Activated T-cell treated with anti-CD3 and anti-CD28 coated beads, Interleukin-2, amount 50 U/mL, for 72 hours (primary cell): ENCODE results near the gene PRTG. TPM values are rescaled to one million over a fixed set of nuclear protein-coding genes. Genes with fewer than 3 reads are reported as not detected.
"Not testable (repeated sequence)": the region's sequence is repeated elsewhere in the genome, so short reads cannot be mapped to it uniquely, and the experiment has no call there.

ENCODE experiments used
- ATAC-seq, 2 donors: fragments of 150-1000 bp; cut with Tn5 transposase; replicated peaks in 1 of 2; 2 replicates each; pipeline ENCODE4 v1.10.0; 2021; ENCODE audit warnings: moderate library complexity in 2 of 2, mild to moderate bottlenecking in 1 of 2
- DNase-seq, 2 donors: peaks; one replicate each; pipeline ENCODE4 v3.0.0; 2021 to 2022; ENCODE audit warnings: mixed read lengths in 1 of 2
- H3K27ac Mint-ChIP-seq: one replicate; pipeline ENCODE4 v1.8.0; 2022; ENCODE audit warnings: mild to moderate bottlenecking, moderate library complexity, mixed read lengths
- H3K27me3 Mint-ChIP-seq: one replicate; pipeline ENCODE4 v1.8.0; 2022; ENCODE audit warnings: low read depth, mixed read lengths
- H3K36me3 Mint-ChIP-seq, 2 donors: one replicate each; pipeline ENCODE4 v1.8.0; 2022; ENCODE audit warnings: mixed read lengths in 2 of 2, mild to moderate bottlenecking in 1 of 2; ENCODE audit not compliant: insufficient read depth in 2 of 2
- H3K4me1 Mint-ChIP-seq: one replicate; pipeline ENCODE4 v1.8.0; 2022; ENCODE audit warnings: low read depth, mixed read lengths
- H3K4me3 Mint-ChIP-seq, 2 donors: one replicate each; pipeline ENCODE4 v1.8.0; 2022; ENCODE audit warnings: mild to moderate bottlenecking in 2 of 2, mixed read lengths in 2 of 2, moderate library complexity in 2 of 2
- H3K9me3 Mint-ChIP-seq, 2 donors: one replicate each; pipeline ENCODE4 v1.8.0; 2022; ENCODE audit warnings: mixed read lengths in 2 of 2
- total RNA-seq, 2 donors: library from RNA; stranded (reverse); gene quantifications; one replicate each; pipeline ENCODE4 v1.2.3, GENCODE V29; 2022

Gene PRTG
- total RNA-seq, 2 donors from 2014 or later, result 0.25 TPM; not detected in 1

- no peaks in the 10 kb centered on the region for H3K4me1 Mint-ChIP-seq
- no peak for ATAC-seq
These were observed 2.5 kb downstream of the PRTG start for GRCh38 chr15:55740359-55740878.

GRCh38 chr15:55739641-55740040, 3.3 kb downstream of the PRTG start:
- H3K36me3 Mint-ChIP-seq, result no peaks in the 10 kb centered on the region
- H3K4me3 Mint-ChIP-seq, result no peak overlapping the region
- ATAC-seq (no peak), DNase-seq (no peak)
- no peaks in the 10 kb centered on the region for H3K4me1 Mint-ChIP-seq
- no peaks in the 10 kb centered on the region for H3K9me3 Mint-ChIP-seq
- peaks cover 29% of the 10 kb centered on the region for H3K27me3 Mint-ChIP-seq
- H3K27ac Mint-ChIP-seq, result no peak overlapping the region

More at GRCh38 chr15:55740359-55740878, 2.5 kb downstream of the PRTG start:
- Mint-ChIP-seq H3K4me3 (no peak overlapping the region), H3K9me3 (no peaks in the 10 kb centered on the region), H3K27ac (no peak overlapping the region), H3K36me3 (no peaks in the 10 kb centered on the region), H3K27me3 (peaks cover 33% of the 10 kb centered on the region)
- DNase-seq, result no peak

- no peak for DNase-seq
- H3K36me3 Mint-ChIP-seq, result no peaks in the 10 kb centered on the region
- no peaks in the 10 kb centered on the region for H3K4me1 Mint-ChIP-seq
- H3K4me3 Mint-ChIP-seq, result no peak overlapping the region
- H3K9me3 Mint-ChIP-seq, result no peaks in the 10 kb centered on the region
- H3K27me3 Mint-ChIP-seq, result peaks cover 23% of the 10 kb centered on the region
- ATAC-seq, result no peak
- H3K27ac Mint-ChIP-seq, result no peak overlapping the region
These were observed 4.2 kb downstream of the PRTG start for GRCh38 chr15:55738715-55739114.

- Mint-ChIP-seq H3K9me3 (no peaks in the 10 kb centered on the region), H3K36me3 (no peaks in the 10 kb centered on the region), H3K4me3 (no peak overlapping the region), H3K27me3 (peaks cover 22% of the 10 kb centered on the region), H3K4me1 (no peaks in the 10 kb centered on the region), H3K27ac (no peak overlapping the region)
- no peak for DNase-seq
- ATAC-seq, result no peak
These were observed 5.6 kb downstream of the PRTG start for GRCh38 chr15:55737373-55737772.

GRCh38 chr15:55736756-55737155, 6.2 kb downstream of the PRTG start:
- Mint-ChIP-seq H3K4me1 (no peaks in the 10 kb centered on the region), H3K27me3 (peaks cover 22% of the 10 kb centered on the region), H3K4me3 (no peak overlapping the region), H3K9me3 (no peaks in the 10 kb centered on the region), H3K27ac (no peak overlapping the region), H3K36me3 (no peaks in the 10 kb centered on the region)
- ATAC-seq (no peak), DNase-seq (no peak)

- H3K9me3 Mint-ChIP-seq, result no peaks in the 10 kb centered on the region
- no peak overlapping the region for H3K4me3 Mint-ChIP-seq
- H3K27ac Mint-ChIP-seq, result no peak overlapping the region
- ATAC-seq, result no peak
- no peak for DNase-seq
- H3K27me3 Mint-ChIP-seq, result peaks cover 22% of the 10 kb centered on the region
- H3K36me3 Mint-ChIP-seq, result no peaks in the 10 kb centered on the region
- H3K4me1 Mint-ChIP-seq, result no peaks in the 10 kb centered on the region
These were observed 8.3 kb downstream of the PRTG start for GRCh38 chr15:55734641-55735040.

- H3K27ac Mint-ChIP-seq, H3K9me3 Mint-ChIP-seq, H3K4me3 Mint-ChIP-seq, ATAC-seq, H3K36me3 Mint-ChIP-seq, DNase-seq, H3K4me1 Mint-ChIP-seq: not testable (repeated sequence)
- H3K27me3 Mint-ChIP-seq, result peaks cover 31% of the 10 kb centered on the region
These were observed 9.5 kb downstream of the PRTG start for GRCh38 chr15:55733461-55733860.

GRCh38 chr15:55721554-55722185, 21.3 kb downstream of the PRTG start:
- Mint-ChIP-seq H3K27ac (no peak overlapping the region), H3K27me3 (peaks cover 34% of the 10 kb centered on the region), H3K36me3 (peaks cover 4 to 8% of the 10 kb centered on the region in 2 donors), H3K9me3 (peaks cover 2% of the 10 kb centered on the region in 2 donors), H3K4me3 (no peak overlapping the region), H3K4me1 (peaks cover 10% of the 10 kb centered on the region)
- DNase-seq (no peak), ATAC-seq (no peak)

GRCh38 chr15:55715355-55716076, 27.4 kb downstream of the PRTG start:
- no peak for DNase-seq
- Mint-ChIP-seq H3K4me1 (no peaks in the 10 kb centered on the region), H3K4me3 (no peak overlapping the region), H3K27ac (no peak overlapping the region), H3K36me3 (no peaks in the 10 kb centered on the region), H3K9me3 (no peaks in the 10 kb centered on the region), H3K27me3 (peaks cover 24% of the 10 kb centered on the region)
- no peak for ATAC-seq

- H3K4me1 Mint-ChIP-seq, result no peaks in the 10 kb centered on the region
- no peak overlapping the region for H3K4me3 Mint-ChIP-seq
- H3K36me3 Mint-ChIP-seq, result no peaks in the 10 kb centered on the region
- DNase-seq (no peak), ATAC-seq (no peak)
- H3K27me3 Mint-ChIP-seq, result peaks cover 20% of the 10 kb centered on the region
- no peak overlapping the region for H3K27ac Mint-ChIP-seq
- H3K9me3 Mint-ChIP-seq, result no peaks in the 10 kb centered on the region
These were observed 28.9 kb downstream of the PRTG start for GRCh38 chr15:55714064-55714463.

GRCh38 chr15:55712363-55712762, 30.6 kb downstream of the PRTG start:
- H3K9me3 Mint-ChIP-seq, result no peaks in the 10 kb centered on the region
- no peak overlapping the region for H3K4me3 Mint-ChIP-seq
- H3K27ac Mint-ChIP-seq, result no peak overlapping the region
- H3K4me1 Mint-ChIP-seq, result no peaks in the 10 kb centered on the region
- no peak for ATAC-seq
- peaks cover 12% of the 10 kb centered on the region for H3K27me3 Mint-ChIP-seq
- DNase-seq, result no peak
- H3K36me3 Mint-ChIP-seq, result no peaks in the 10 kb centered on the region

GRCh38 chr15:55710286-55710685, 32.7 kb downstream of the PRTG start:
- no peaks in the 10 kb centered on the region for H3K9me3 Mint-ChIP-seq
- no peaks in the 10 kb centered on the region for H3K4me1 Mint-ChIP-seq
- DNase-seq, result no peak
- H3K4me3 Mint-ChIP-seq, result no peak overlapping the region
- no peak for ATAC-seq
- H3K36me3 Mint-ChIP-seq, result no peaks in the 10 kb centered on the region
- peaks cover 12% of the 10 kb centered on the region for H3K27me3 Mint-ChIP-seq
- H3K27ac Mint-ChIP-seq, result no peak overlapping the region

GRCh38 chr15:55709458-55709857, 33.5 kb downstream of the PRTG start:
- no peaks in the 10 kb centered on the region for H3K4me1 Mint-ChIP-seq
- DNase-seq (no peak), ATAC-seq (no peak)
- H3K27me3 Mint-ChIP-seq, result peaks cover 12% of the 10 kb centered on the region
- H3K9me3 Mint-ChIP-seq, result no peaks in the 10 kb centered on the region
- H3K27ac Mint-ChIP-seq, result no peak overlapping the region
- H3K4me3 Mint-ChIP-seq, result no peak overlapping the region
- H3K36me3 Mint-ChIP-seq, result no peaks in the 10 kb centered on the region
